Ovary (tissue), 9 donors: Measurements from ENCODE around the gene ZNF532. TPM values are rescaled to one million over a fixed set of nuclear protein-coding genes. Genes with fewer than 3 reads are reported as not detected.

Experiments used
- DNase-seq, 5 donors: peaks; one replicate each; pipeline ENCODE4 v3.0.0-alpha.2; 2019 to 2020
- H3K27ac ChIP-seq, 2 donors: fragments of 200-600 bp; one replicate each; pipeline versions ENCODE4 v1.5.1 to v1.8.0; 2019 to 2022
- H3K27me3 ChIP-seq: fragments of 200-600 bp; one replicate; pipeline ENCODE4 v1.8.0; 2022
- H3K36me3 ChIP-seq: fragments of 200-600 bp; sonication (generic); one replicate; pipeline ENCODE4 v1.5.1; 2019
- H3K4me1 ChIP-seq: one replicate; pipeline ENCODE4 v1.8.1; 2013; ENCODE audit warnings: mild to moderate bottlenecking, moderate library complexity; ENCODE audit not compliant: insufficient read depth
- H3K4me3 ChIP-seq: fragments of 200-600 bp; sonication (generic); one replicate; pipeline ENCODE4 v1.5.1; 2017
- H3K9me3 ChIP-seq, 2 donors: fragments of 200-600 bp in 1 of 2; sonication (generic) in 1 of 2; one replicate each; pipeline versions ENCODE4 v1.5.1 to v1.8.1; 2013 to 2019; ENCODE audit warnings: mild to moderate bottlenecking in 1 of 2, moderate library complexity in 1 of 2
- CTCF ChIP-seq, 3 donors: fragments of 450-650 bp in 2 of 3; fragments of 200-600 bp in 1 of 3; IDR thresholded peaks; one replicate each; pipeline versions ENCODE4 v1.5.1 to v1.8.0; 2016 to 2022; ENCODE audit warnings: antibody characterized with exemption in 3 of 3, mild to moderate bottlenecking in 1 of 3
- EP300 ChIP-seq: sonication (generic); formaldehyde crosslinking; IDR thresholded peaks from one replicate; pipeline ENCODE4 v1.6.1; 2017; ENCODE audit warnings: antibody characterized with exemption
- POLR2A ChIP-seq: fragments of 450-650 bp; IDR thresholded peaks from one replicate; pipeline ENCODE4 v1.6.1; 2017; ENCODE audit warnings: antibody characterized with exemption, mild to moderate bottlenecking, moderate library complexity
- WGBS, 3 donors: extraction: QIAGEN DNeasy Blood & Tissue Kit in 1 of 3; methylation state at CpG; one replicate each; pipeline versions ENCODE4 v1.1.5 to v1.1.7; 2013 to 2017; 5-methylcytosine and 5-hydroxymethylcytosine counted together
- intact Hi-C, 4 donors: fragments of 100-400 bp; cut with DNase I; formaldehyde crosslinking; loops; one replicate each; pipeline versions ENCODE4 v1.11.0 to v1.15.1; 2022 to 2023
- polyA plus RNA-seq, 2 donors: library from polyadenylated mRNA; stranded (reverse); fragments of 200-250 nt in 1 of 2; fragments of 350-450 nt in 1 of 2; fragmentation: Illumina TruSeq in 1 of 2; extraction: RNeasy Lipid Tissue Mini Kit (QIAGEN cat#74804) in 1 of 2; gene quantifications; one replicate each; pipeline ENCODE4 v1.2.3, GENCODE V29; 2013 to 2014
- total RNA-seq, 7 donors: library from RNA; depleted of rRNA in 2 of 7; stranded (reverse); fragments of >200 nt in 2 of 7; fragmentation: NEBNext Ultra II Directional in 3 of 7; extraction: Animal tissue kit (Norgen Biotek cat#: 25700) in 3 of 7; gene quantifications; one replicate each; pipeline versions ENCODE4 v1.1.0 to v1.2.4, GENCODE V29; 2016 to 2023
- donor health status: DM: no; HTN: no; CAD: no; lungs with moderate emphysema.
- donor health status: DM: no; HTN: no; CAD: no.
- donor health status: Bipolar disorder and iron deficiency.
- donor health status: DM: yes; HTN: yes; CAD: no.
- donor health status: DM: no; HTN: no; CAD: no.
- donor health status: DM: yes; HTN: yes; CAD: no.

The ZNF532 gene
- total and polyA plus RNA-seq, 9 donors: 40.5 to 162 (median 101) TPM

- TF ChIP-seq CTCF (IDR thresholded peaks at IDR 0.05): no peak
- TF ChIP-seq EP300: no peak
- TF ChIP-seq POLR2A: no peak
Measured at GRCh38 chr18:58838946-58839345, 25.7 kb upstream of the ZNF532 start.

GRCh38 chr18:58842978-58843687, 21.5 kb upstream of the ZNF532 start:
- intact Hi-C loops: no loop called here
- Histone ChIP-seq H3K4me1 (peaks cover 2% of the 10 kb centered on the region), H3K36me3 (no peaks in the 10 kb centered on the region), H3K9me3 (no peaks in the 10 kb centered on the region), H3K27me3 (no peaks in the 10 kb centered on the region), H3K4me3 (no peak overlapping the region), H3K27ac (no peak overlapping the region)
- no peak for TF ChIP-seq EP300
- no peak for TF ChIP-seq POLR2A
- TF ChIP-seq CTCF (IDR thresholded peaks at IDR 0.05): no peak
- WGBS, 3 donors: 48 to 53% (median 50%) methylated on average over 11 of the region's 11 CpGs
- DNase-seq: peak in 2 of 5 donors; percentile 33 to 45

More at GRCh38 chr18:58838946-58839345, 25.7 kb upstream of the ZNF532 start:
- H3K27ac ChIP-seq: no peak overlapping the region
- no peaks in the 10 kb centered on the region for H3K4me1 ChIP-seq
- intact Hi-C loops: no loop called here
- 96 to 98% (median 97%) methylated on average over 6 of the region's 6 CpGs for WGBS, 3 donors
- DNase-seq: no peak
- H3K4me3 ChIP-seq: no peak overlapping the region
- no peaks in the 10 kb centered on the region for H3K36me3 ChIP-seq
- H3K27me3 ChIP-seq: no peaks in the 10 kb centered on the region
- H3K9me3 ChIP-seq: no peaks in the 10 kb centered on the region

GRCh38 chr18:58843688-58844035, 21.0 kb upstream of the ZNF532 start:
- intact Hi-C loops: no loop called here
- H3K9me3 ChIP-seq: no peaks in the 10 kb centered on the region
- H3K4me3 ChIP-seq: no peak overlapping the region
- peaks cover 2% of the 10 kb centered on the region for H3K4me1 ChIP-seq
- no peak for DNase-seq
- no peaks in the 10 kb centered on the region for H3K36me3 ChIP-seq
- no peak overlapping the region for H3K27ac ChIP-seq
- 63 to 67% (median 66%) methylated on average over 2 of the region's 2 CpGs for WGBS, 3 donors
- TF ChIP-seq EP300 (no peak), POLR2A (no peak), CTCF (IDR thresholded peaks at IDR 0.05) (no peak)
- no peaks in the 10 kb centered on the region for H3K27me3 ChIP-seq

- DNase-seq: no peak
- intact Hi-C loops: no loop called here
- H3K36me3 ChIP-seq: no peaks in the 10 kb centered on the region
- TF ChIP-seq POLR2A (no peak), CTCF (IDR thresholded peaks at IDR 0.05) (no peak)
- no peak overlapping the region for H3K27ac ChIP-seq
- H3K9me3 ChIP-seq: no peaks in the 10 kb centered on the region
- H3K27me3 ChIP-seq: no peaks in the 10 kb centered on the region
- H3K4me3 ChIP-seq: no peak overlapping the region
- WGBS, 3 donors: 89 to 92% (median 91%) methylated on average over 4 of the region's 4 CpGs
- peaks cover 2% of the 10 kb centered on the region for H3K4me1 ChIP-seq
Measured at GRCh38 chr18:58844871-58845270, 19.8 kb upstream of the ZNF532 start.
